GM23338 (cell line): Measurements from ENCODE around the gene NCAN. TPM values are rescaled to one million over a fixed set of nuclear protein-coding genes. Genes with fewer than 3 reads are reported as not detected.

Source experiments
- ATAC-seq: fragments of 200-7000 bp; cut with Tn5 transposase; 3 replicates; pipeline ENCODE4 v1.9.1; 2020
- DNase-seq: peaks from one replicate; pipeline ENCODE4 v3.0.0-alpha.2; 2015; ENCODE audit warnings: low spot score
- H2AFZ ChIP-seq: fragments of 200-600 bp; sonication (generic); 2 replicates; pipeline ENCODE4 v1.8.0; 2016; ENCODE audit warnings: antibody characterized with exemption, mild to moderate bottlenecking, moderate library complexity
- H3F3A ChIP-seq: fragments of 200-600 bp; sonication (generic); replicated peaks from 2 replicates; pipeline ENCODE4 v1.8.0; 2017; ENCODE audit warnings: antibody characterized with exemption, mixed run types, low read depth
- H3K27ac ChIP-seq: fragments of 200-600 bp; sonication (generic); 2 replicates; pipeline ENCODE4 v1.6.1; 2016; ENCODE audit warnings: low read depth
- H3K27me3 ChIP-seq: fragments of 200-600 bp; sonication (generic); 2 replicates; pipeline ENCODE4 v1.8.0; 2016; ENCODE audit warnings: mild to moderate bottlenecking, mixed run types, moderate library complexity; ENCODE audit not compliant: insufficient read depth
- H3K36me3 ChIP-seq: fragments of 200-600 bp; sonication (generic); 2 replicates; pipeline ENCODE4 v1.8.0; 2016; ENCODE audit warnings: mild to moderate bottlenecking; ENCODE audit not compliant: insufficient read depth
- H3K4me1 ChIP-seq: fragments of 200-600 bp; sonication (generic); 2 replicates; pipeline ENCODE4 v1.8.0; 2016; ENCODE audit warnings: mild to moderate bottlenecking, moderate library complexity; ENCODE audit not compliant: insufficient read depth
- H3K4me2 ChIP-seq: fragments of 200-600 bp; sonication (generic); 2 replicates; pipeline ENCODE4 v1.7.1; 2017; ENCODE audit warnings: mixed run types
- H3K4me3 ChIP-seq: fragments of 200-600 bp; sonication (generic); 2 replicates; pipeline ENCODE4 v1.6.1; 2016; ENCODE audit warnings: mixed run types
- H3K79me2 ChIP-seq: fragments of 200-600 bp; sonication (generic); replicated peaks from 2 replicates; pipeline ENCODE4 v1.8.0; 2017; ENCODE audit warnings: mild to moderate bottlenecking; ENCODE audit not compliant: insufficient read depth
- H3K9me2 ChIP-seq: fragments of 200-600 bp; sonication (generic); 2 replicates; pipeline ENCODE4 v1.8.0; 2017; ENCODE audit not compliant: insufficient read depth
- H4K20me1 ChIP-seq: fragments of 200-600 bp; sonication (generic); replicated peaks from 2 replicates; pipeline ENCODE4 v1.8.0; 2017; ENCODE audit warnings: mild to moderate bottlenecking; ENCODE audit not compliant: insufficient read depth
- H3K27ac Mint-ChIP-seq: 2 replicates; pipeline ENCODE4 v1.8.0; 2020; ENCODE audit warnings: inconsistent platforms, mild to moderate bottlenecking, moderate library complexity, mixed read lengths
- H3K27me3 Mint-ChIP-seq: 3 replicates; pipeline ENCODE4 v1.8.0; 2022; ENCODE audit warnings: low read depth, mild to moderate bottlenecking, moderate library complexity, mixed read lengths, inconsistent platforms; ENCODE audit not compliant: insufficient read depth, poor library complexity
- H3K36me3 Mint-ChIP-seq: 3 replicates; pipeline ENCODE4 v1.8.0; 2021; ENCODE audit warnings: low read depth, mild to moderate bottlenecking, inconsistent platforms, moderate library complexity, mixed read lengths
- H3K4me1 Mint-ChIP-seq: 3 replicates; pipeline ENCODE4 v1.8.0; 2020; ENCODE audit warnings: mild to moderate bottlenecking, inconsistent platforms, mixed read lengths
- H3K4me3 Mint-ChIP-seq: 3 replicates; pipeline ENCODE4 v1.8.0; 2021; ENCODE audit warnings: moderate library complexity, mild to moderate bottlenecking, inconsistent platforms, mixed read lengths
- H3K9me3 Mint-ChIP-seq: 3 replicates; pipeline ENCODE4 v1.8.0; 2020; ENCODE audit warnings: moderate library complexity, mild to moderate bottlenecking, inconsistent platforms, mixed read lengths
- CREB1 ChIP-seq: fragments of 250-450 bp; sonication (Bioruptor Pico); IDR thresholded peaks from 2 replicates; pipeline ENCODE4 v1.5.0; 2020; ENCODE audit warnings: low read depth, mild to moderate bottlenecking, moderate library complexity
- ZNF462 ChIP-seq: fragments of 250-450 bp; sonication (Bioruptor Pico); IDR thresholded peaks from 2 replicates; pipeline ENCODE4 v1.5.0; 2020; ENCODE audit warnings: mild to moderate bottlenecking, moderate library complexity
- polyA plus RNA-seq: library from polyadenylated mRNA; unstranded; fragments of >200 nt; fragmentation: Nextera tagmentation; extraction: Ambion mirVana; gene quantifications from 2 replicates; pipeline ENCODE4 v1.2.1, GENCODE V29; 2016
- total RNA-seq: library from RNA; depleted of rRNA; stranded (reverse); fragments of >200 nt; shearing (Covaris generic); gene quantifications from 2 replicates; pipeline ENCODE4 v1.2.3, GENCODE V29; 2014
- TF ChIP-seq, protein P1 (sequence below): IDR thresholded peaks from one replicate; pipeline ENCODE4 v1.6.1; 2018; ENCODE audit warnings: antibody characterized with exemption; ENCODE audit not compliant: unreplicated experiment

Gene NCAN
- total and polyA plus RNA-seq, 2 experiments from 2014 or later, result 1.8 to 9.4 TPM

DNA sequence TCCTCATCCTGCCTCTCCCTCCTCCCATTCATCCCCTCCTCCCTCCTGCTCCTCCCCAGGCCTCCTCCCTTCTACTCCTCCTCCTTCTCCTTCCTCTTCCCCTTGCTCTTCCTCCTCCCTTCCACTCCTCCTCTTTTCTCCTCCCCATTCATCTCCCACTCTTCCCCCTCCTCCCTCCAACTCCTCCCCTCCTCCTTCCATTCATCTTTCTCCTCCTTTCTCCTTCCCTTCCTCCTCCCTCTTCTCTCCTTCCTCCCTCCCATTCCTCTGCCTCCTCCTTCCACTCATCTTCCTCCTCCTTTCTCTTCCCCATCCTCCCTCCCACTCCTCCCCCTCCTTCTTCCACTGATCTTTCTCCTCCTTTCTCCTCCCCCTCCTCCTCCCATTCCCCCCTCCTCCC, 27.9 kb downstream of the NCAN start:
- no peaks in the 10 kb centered on the region for H3K27me3 ChIP-seq
- no peaks in the 10 kb centered on the region for H3K79me2 ChIP-seq
- H3K27me3 Mint-ChIP-seq, result peaks cover 7% of the 10 kb centered on the region
- H3K27ac Mint-ChIP-seq, result no peak overlapping the region
- no peak overlapping the region for H3K4me3 Mint-ChIP-seq
- no peak for DNase-seq
- no peaks in the 10 kb centered on the region for H3F3A ChIP-seq
- peaks cover 17% of the 10 kb centered on the region for H3K9me3 Mint-ChIP-seq
- H3K4me1 Mint-ChIP-seq, result no peaks in the 10 kb centered on the region
- H3K9me2 ChIP-seq, result peaks cover 4% of the 10 kb centered on the region; the same call in 1 of the 2 replicates
- no peak overlapping the region for H3K4me2 ChIP-seq
- peaks cover 9% of the 10 kb centered on the region; the same call in 2 of the 3 replicates for H3K36me3 Mint-ChIP-seq
- no peak overlapping the region for H2AFZ ChIP-seq
- no peaks in the 10 kb centered on the region for H3K36me3 ChIP-seq
- ATAC-seq, result no peak
- H4K20me1 ChIP-seq, result no peaks in the 10 kb centered on the region
- no peak overlapping the region for H3K27ac ChIP-seq
- no peak for TF ChIP-seq CREB1 (CRISPR knock-in tag)
- no peak for TF ChIP-seq ZNF462 (CRISPR knock-in tag)
- TF ChIP-seq, protein P1, sequence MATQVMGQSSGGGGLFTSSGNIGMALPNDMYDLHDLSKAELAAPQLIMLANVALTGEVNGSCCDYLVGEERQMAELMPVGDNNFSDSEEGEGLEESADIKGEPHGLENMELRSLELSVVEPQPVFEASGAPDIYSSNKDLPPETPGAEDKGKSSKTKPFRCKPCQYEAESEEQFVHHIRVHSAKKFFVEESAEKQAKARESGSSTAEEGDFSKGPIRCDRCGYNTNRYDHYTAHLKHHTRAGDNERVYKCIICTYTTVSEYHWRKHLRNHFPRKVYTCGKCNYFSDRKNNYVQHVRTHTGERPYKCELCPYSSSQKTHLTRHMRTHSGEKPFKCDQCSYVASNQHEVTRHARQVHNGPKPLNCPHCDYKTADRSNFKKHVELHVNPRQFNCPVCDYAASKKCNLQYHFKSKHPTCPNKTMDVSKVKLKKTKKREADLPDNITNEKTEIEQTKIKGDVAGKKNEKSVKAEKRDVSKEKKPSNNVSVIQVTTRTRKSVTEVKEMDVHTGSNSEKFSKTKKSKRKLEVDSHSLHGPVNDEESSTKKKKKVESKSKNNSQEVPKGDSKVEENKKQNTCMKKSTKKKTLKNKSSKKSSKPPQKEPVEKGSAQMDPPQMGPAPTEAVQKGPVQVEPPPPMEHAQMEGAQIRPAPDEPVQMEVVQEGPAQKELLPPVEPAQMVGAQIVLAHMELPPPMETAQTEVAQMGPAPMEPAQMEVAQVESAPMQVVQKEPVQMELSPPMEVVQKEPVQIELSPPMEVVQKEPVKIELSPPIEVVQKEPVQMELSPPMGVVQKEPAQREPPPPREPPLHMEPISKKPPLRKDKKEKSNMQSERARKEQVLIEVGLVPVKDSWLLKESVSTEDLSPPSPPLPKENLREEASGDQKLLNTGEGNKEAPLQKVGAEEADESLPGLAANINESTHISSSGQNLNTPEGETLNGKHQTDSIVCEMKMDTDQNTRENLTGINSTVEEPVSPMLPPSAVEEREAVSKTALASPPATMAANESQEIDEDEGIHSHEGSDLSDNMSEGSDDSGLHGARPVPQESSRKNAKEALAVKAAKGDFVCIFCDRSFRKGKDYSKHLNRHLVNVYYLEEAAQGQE, result no peak
- no peak overlapping the region for H3K4me3 ChIP-seq
- no peaks in the 10 kb centered on the region for H3K4me1 ChIP-seq
